HEK293 (cell line): ENCODE results near the gene ATAD1.
A peak's percentile ranks its signal among the peaks of the same experiment; 100 is the strongest.

Experiments used
- CTCF ChIA-PET: fragments of 350-600 bp; formaldehyde crosslinking; extraction: SDS; loops from one replicate; lab custom pipeline; 2021; ENCODE audit warnings: antibody characterized with exemption; lab: Yijun Ruan, JAX
- POLR2A ChIA-PET: fragments of 300-600 bp; formaldehyde crosslinking; extraction: SDS; loops from one replicate; lab custom pipeline; 2020; ENCODE audit warnings: antibody characterized with exemption, inconsistent platforms; lab: Yijun Ruan, JAX
- H3K27ac ChIP-seq: fragments of 200-500 bp; sonication (Bioruptor generic); 2 replicates; pipeline ENCODE4 v1.5.1; 2014; ENCODE audit warnings: low read depth, low read length, control low read depth, inconsistent platforms; ENCODE audit errors: extremely low read depth
- H3K36me3 ChIP-seq, 2 experiments: fragments of 200-500 bp in 1 of 2; sonication (Bioruptor generic) in 1 of 2; 1 replicate in 1 of 2; 2 replicates in 1 of 2; pipeline ENCODE4 v1.5.1; 2014 to 2017; ENCODE audit warnings: inconsistent platforms in 2 of 2, low read length in 2 of 2; ENCODE audit not compliant: control insufficient read depth in 2 of 2, insufficient read depth in 1 of 2
- H3K4me1 ChIP-seq: fragments of 200-500 bp; sonication (Bioruptor generic); 2 replicates; pipeline ENCODE4 v1.5.1; 2014; ENCODE audit warnings: mild to moderate bottlenecking, low read length, inconsistent platforms; ENCODE audit not compliant: control insufficient read depth, insufficient read depth
- H3K4me3 ChIP-seq: 2 replicates; pipeline ENCODE4 v1.5.1; 2011; ENCODE audit warnings: low read depth, mild to moderate bottlenecking, control low read depth, low read length, moderate library complexity
- H3K9me3 ChIP-seq: fragments of 200-500 bp; sonication (Bioruptor generic); 2 replicates; pipeline ENCODE4 v1.5.1; 2014; ENCODE audit warnings: low read depth, low read length, inconsistent platforms; ENCODE audit not compliant: control insufficient read depth, insufficient read depth
- CTCF ChIP-seq: fragments of 450-650 bp; formaldehyde crosslinking; IDR thresholded peaks from 2 replicates; pipeline ENCODE4 v1.5.1; 2016; ENCODE audit warnings: missing biosample characterization, missing genetic modification characterization
- IKZF3 ChIP-seq: fragments of 450-650 bp; IDR thresholded peaks from 2 replicates; pipeline ENCODE4 v1.5.0; 2018; ENCODE audit warnings: missing biosample characterization, mild to moderate bottlenecking, missing genetic modification characterization, moderate library complexity
- RBAK ChIP-seq: fragments of 450-650 bp; formaldehyde crosslinking; IDR thresholded peaks from 2 replicates; pipeline ENCODE4 v1.5.1; 2016; ENCODE audit warnings: missing biosample characterization, missing genetic modification characterization
- ZBTB17 ChIP-seq: fragments of 450-650 bp; formaldehyde crosslinking; IDR thresholded peaks from 2 replicates; pipeline ENCODE4 v1.5.1; 2016; ENCODE audit warnings: missing biosample characterization, missing genetic modification characterization
- ZFHX2 ChIP-seq: fragments of 450-650 bp; formaldehyde crosslinking; conservative IDR thresholded peaks from 2 replicates; pipeline ENCODE4 v1.5.1; 2016; ENCODE audit warnings: missing biosample characterization, missing genetic modification characterization
- ZFP69B ChIP-seq: fragments of 450-650 bp; formaldehyde crosslinking; IDR thresholded peaks from 2 replicates; pipeline ENCODE4 v1.5.1; 2016; ENCODE audit warnings: missing biosample characterization, missing genetic modification characterization
- ZNF335 ChIP-seq: fragments of 450-650 bp; formaldehyde crosslinking; conservative IDR thresholded peaks from 2 replicates; pipeline ENCODE4 v1.5.1; 2016; ENCODE audit warnings: missing biosample characterization, missing genetic modification characterization
- ZNF366 ChIP-seq: fragments of 450-650 bp; formaldehyde crosslinking; conservative IDR thresholded peaks from 2 replicates; pipeline ENCODE4 v1.5.1; 2016; ENCODE audit warnings: missing biosample characterization, missing genetic modification characterization
- ZNF391 ChIP-seq: fragments of 450-650 bp; formaldehyde crosslinking; IDR thresholded peaks from 2 replicates; pipeline ENCODE4 v1.5.1; 2016; ENCODE audit warnings: low read depth, missing biosample characterization, missing genetic modification characterization, borderline replicate concordance
- ZNF398 ChIP-seq: fragments of 450-650 bp; formaldehyde crosslinking; IDR thresholded peaks from 2 replicates; pipeline ENCODE4 v1.5.1; 2017; ENCODE audit warnings: missing biosample characterization, missing genetic modification characterization
- ZNF423 ChIP-seq: fragments of 450-650 bp; formaldehyde crosslinking; IDR thresholded peaks from 2 replicates; pipeline ENCODE4 v1.5.1; 2016; ENCODE audit warnings: missing biosample characterization, missing genetic modification characterization
- ZNF560 ChIP-seq: fragments of 450-650 bp; formaldehyde crosslinking; IDR thresholded peaks from 2 replicates; pipeline ENCODE4 v1.5.1; 2017; ENCODE audit warnings: missing biosample characterization, missing genetic modification characterization, borderline replicate concordance
- ZNF629 ChIP-seq: fragments of 450-650 bp; formaldehyde crosslinking; IDR thresholded peaks from 2 replicates; pipeline ENCODE4 v1.5.1; 2017; ENCODE audit warnings: missing biosample characterization, missing genetic modification characterization
- ZNF692 ChIP-seq: fragments of 450-650 bp; formaldehyde crosslinking; IDR thresholded peaks from 2 replicates; pipeline ENCODE4 v1.5.1; 2016; ENCODE audit warnings: missing biosample characterization, missing genetic modification characterization
- ZNF792 ChIP-seq: fragments of 450-650 bp; formaldehyde crosslinking; IDR thresholded peaks from 2 replicates; pipeline ENCODE4 v1.5.1; 2016; ENCODE audit warnings: missing biosample characterization, missing genetic modification characterization
- ZSCAN16 ChIP-seq: fragments of 450-650 bp; formaldehyde crosslinking; IDR thresholded peaks from 2 replicates; pipeline ENCODE4 v1.5.1; 2016; ENCODE audit warnings: missing biosample characterization, missing genetic modification characterization
- ZSCAN23 ChIP-seq: fragments of 450-650 bp; formaldehyde crosslinking; IDR thresholded peaks from 2 replicates; pipeline ENCODE4 v1.5.1; 2016; ENCODE audit warnings: missing biosample characterization, missing genetic modification characterization
- TF ChIP-seq, protein P1 (sequence below): fragments of 450-650 bp; formaldehyde crosslinking; IDR thresholded peaks from 2 replicates; pipeline ENCODE4 v1.5.1; 2017; ENCODE audit warnings: missing biosample characterization, mild to moderate bottlenecking, missing genetic modification characterization, moderate library complexity
- TF ChIP-seq, protein P2 (sequence below): fragments of 450-650 bp; formaldehyde crosslinking; IDR thresholded peaks from 2 replicates; pipeline ENCODE4 v1.5.1; 2016; ENCODE audit warnings: missing biosample characterization, missing genetic modification characterization
- TF ChIP-seq, protein P3 (sequence below): fragments of 450-650 bp; formaldehyde crosslinking; IDR thresholded peaks from 2 replicates; pipeline ENCODE4 v1.5.1; 2017; ENCODE audit warnings: missing biosample characterization, missing genetic modification characterization

The ATAD1 gene

DNA sequence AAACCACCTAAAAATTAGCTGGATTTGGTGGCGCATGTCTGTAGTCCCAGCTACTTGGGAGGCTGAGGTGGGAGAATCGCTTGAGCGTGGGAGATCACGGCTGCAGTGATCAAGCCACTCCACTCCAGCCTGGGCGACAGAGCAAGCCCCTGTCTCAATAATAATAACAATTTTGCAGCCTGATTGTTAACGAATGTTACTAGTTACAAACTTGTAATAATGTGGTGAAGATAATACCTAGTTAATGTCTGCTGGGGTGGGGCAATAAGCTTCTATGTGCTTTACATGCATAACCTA lies 1.2 kb upstream of the ATAD1 start:
- no peak overlapping the region; the same call in 1 of the 2 replicates for H3K27ac ChIP-seq
- ChIA-PET CTCF (interaction anchor here (0.6 to 1.2 kb wide), 5 partner anchors 11 to 992 kb away, joined by 3 to 6 read pairs (median 4); no protein-coding TSS in a partner anchor), POLR2A (interaction anchor here (0.6 to 2.9 kb wide), 5 partner anchors 9 to 1240 kb away, joined by 5 to 30 read pairs (median 14); partner anchors contain the start of genes KLLN and PTEN)

GRCh38 chr10:87818505-87819288 lies 671 bp upstream of the ATAD1 start:
- Histone ChIP-seq H3K4me1 (peaks cover 13% of the 10 kb centered on the region; the same call in 1 of the 2 replicates), H3K4me3 (peak overlapping the region; percentile 76), H3K36me3 (peaks cover 7 to 8% of the 10 kb centered on the region in 2 experiments; a peak in 2 of 3 replicates), H3K9me3 (no peaks in the 10 kb centered on the region), H3K27ac (peak overlapping the region; percentile 99)
- ChIA-PET POLR2A (interaction anchor here (0.6 to 2.9 kb wide), 12 partner anchors 9 to 1239 kb away, joined by 3 to 30 read pairs (median 5); partner anchors contain the start of genes KLLN, MINPP1 and PTEN), CTCF (interaction anchor here (0.6 to 1.3 kb wide), 7 partner anchors 9 to 1444 kb away, joined by 3 to 5 read pairs (median 3); no protein-coding TSS in a partner anchor)
- TF ChIP-seq ZFP69B (tag by site-specific recombination) (peak; percentile 34; the same call in 1 of the 2 replicates), IKZF3 (tag by site-specific recombination) (peak; percentile 27; the same call in 1 of the 2 replicates), ZNF366 (tag by site-specific recombination) (peak; percentile 80), ZNF792 (tag by site-specific recombination) (peak; percentile 18; the same call in 1 of the 2 replicates), ZNF423 (peak; percentile 90), ZNF398 (tag by site-specific recombination) (peak; percentile 88), ZNF335 (peak; percentile 79), ZNF560 (tag by site-specific recombination) (no peak), ZSCAN23 (tag by site-specific recombination) (no peak), ZNF629 (tag by site-specific recombination) (peak; percentile 89), ZNF692 (peak; percentile 47; the same call in 1 of the 2 replicates), ZBTB17 (peak; percentile 96), ZNF391 (0 out of 2 replicates have a peak, but pooled peaks have one; percentile 69), RBAK (no peak), CTCF (peak; percentile 60), ZSCAN16 (tag by site-specific recombination) (no peak), ZFHX2 (peak; percentile 26)
- TF ChIP-seq, protein P1, sequence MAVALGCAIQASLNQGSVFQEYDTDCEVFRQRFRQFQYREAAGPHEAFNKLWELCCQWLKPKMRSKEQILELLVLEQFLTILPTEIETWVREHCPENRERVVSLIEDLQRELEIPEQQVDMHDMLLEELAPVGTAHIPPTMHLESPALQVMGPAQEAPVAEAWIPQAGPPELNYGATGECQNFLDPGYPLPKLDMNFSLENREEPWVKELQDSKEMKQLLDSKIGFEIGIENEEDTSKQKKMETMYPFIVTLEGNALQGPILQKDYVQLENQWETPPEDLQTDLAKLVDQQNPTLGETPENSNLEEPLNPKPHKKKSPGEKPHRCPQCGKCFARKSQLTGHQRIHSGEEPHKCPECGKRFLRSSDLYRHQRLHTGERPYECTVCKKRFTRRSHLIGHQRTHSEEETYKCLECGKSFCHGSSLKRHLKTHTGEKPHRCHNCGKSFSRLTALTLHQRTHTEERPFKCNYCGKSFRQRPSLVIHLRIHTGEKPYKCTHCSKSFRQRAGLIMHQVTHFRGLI (tag by site-specific recombination), result peak; percentile 19; the same call in 1 of the 2 replicates
- TF ChIP-seq, protein P2, sequence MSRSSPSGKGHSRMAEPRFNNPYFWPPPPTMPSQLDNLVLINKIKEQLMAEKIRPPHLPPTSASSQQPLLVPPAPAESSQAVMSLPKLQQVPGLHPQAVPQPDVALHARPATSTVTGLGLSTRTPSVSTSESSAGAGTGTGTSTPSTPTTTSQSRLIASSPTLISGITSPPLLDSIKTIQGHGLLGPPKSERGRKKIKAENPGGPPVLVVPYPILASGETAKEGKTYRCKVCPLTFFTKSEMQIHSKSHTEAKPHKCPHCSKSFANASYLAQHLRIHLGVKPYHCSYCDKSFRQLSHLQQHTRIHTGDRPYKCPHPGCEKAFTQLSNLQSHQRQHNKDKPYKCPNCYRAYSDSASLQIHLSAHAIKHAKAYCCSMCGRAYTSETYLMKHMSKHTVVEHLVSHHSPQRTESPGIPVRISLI, result peak; percentile 97; the same call in 1 of the 2 replicates

More for the DNA sequence above, 1.2 kb upstream of the ATAD1 start:
- TF ChIP-seq, protein P3, sequence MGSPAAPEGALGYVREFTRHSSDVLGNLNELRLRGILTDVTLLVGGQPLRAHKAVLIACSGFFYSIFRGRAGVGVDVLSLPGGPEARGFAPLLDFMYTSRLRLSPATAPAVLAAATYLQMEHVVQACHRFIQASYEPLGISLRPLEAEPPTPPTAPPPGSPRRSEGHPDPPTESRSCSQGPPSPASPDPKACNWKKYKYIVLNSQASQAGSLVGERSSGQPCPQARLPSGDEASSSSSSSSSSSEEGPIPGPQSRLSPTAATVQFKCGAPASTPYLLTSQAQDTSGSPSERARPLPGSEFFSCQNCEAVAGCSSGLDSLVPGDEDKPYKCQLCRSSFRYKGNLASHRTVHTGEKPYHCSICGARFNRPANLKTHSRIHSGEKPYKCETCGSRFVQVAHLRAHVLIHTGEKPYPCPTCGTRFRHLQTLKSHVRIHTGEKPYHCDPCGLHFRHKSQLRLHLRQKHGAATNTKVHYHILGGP (tag by site-specific recombination), result no peak
- TF ChIP-seq, protein P2, result peak; percentile 75; the same call in 1 of the 2 replicates
- Histone ChIP-seq H3K4me3 (no peak overlapping the region), H3K9me3 (no peaks in the 10 kb centered on the region), H3K36me3 (peaks cover 2 to 3% of the 10 kb centered on the region in 2 experiments; a peak in 2 of 3 replicates), H3K4me1 (peaks cover 13% of the 10 kb centered on the region; the same call in 1 of the 2 replicates)
